H1 (cell line): ENCODE measurements around the gene TATDN2. TPM values are rescaled to one million over a fixed set of nuclear protein-coding genes. Genes with fewer than 3 reads are reported as not detected.

Source experiments
- BRCA1 ChIP-seq: IDR thresholded peaks from 2 replicates; pipeline ENCODE4 v1.6.1; 2012; ENCODE audit warnings: low read depth, low read length, improper control_type of control experiment
- EGR1 ChIP-seq: IDR thresholded peaks from 2 replicates; pipeline ENCODE4 v1.6.1; 2011; ENCODE audit warnings: low read depth, low read length, borderline replicate concordance
- GTF2F1 ChIP-seq: IDR thresholded peaks from 2 replicates; pipeline ENCODE4 v1.6.1; 2012; ENCODE audit warnings: low read depth, low read length, improper control_type of control experiment, borderline replicate concordance
- SIN3A ChIP-seq, 2 experiments: IDR thresholded peaks in 1 of 2; conservative IDR thresholded peaks in 1 of 2; 2 replicates each; pipeline ENCODE4 v1.6.1; 2011 to 2012; ENCODE audit warnings: low read length in 2 of 2, improper control_type of control experiment in 1 of 2, low read depth in 1 of 2, mild to moderate bottlenecking in 1 of 2
- SP2 ChIP-seq: IDR thresholded peaks from 2 replicates; pipeline ENCODE4 v1.6.1; 2012; ENCODE audit warnings: mild to moderate bottlenecking, low read length, inconsistent platforms
- polyA plus RNA-seq, 7 experiments: library from polyadenylated mRNA; depleted of rRNA in 3 of 7; stranded (reverse) in 5 of 7; unstranded in 2 of 7; fragments of >200 nt in 5 of 7; fragments of 200-250 nt in 2 of 7; gene quantifications; 1 replicate in 5 of 7; 2 replicates in 1 of 7; 4 replicates in 1 of 7; pipeline versions ENCODE4 v1.2.1 to v1.2.3, GENCODE V29; 2011 to 2013; ENCODE audit warnings: missing spikeins in 2 of 7, mixed read lengths in 2 of 7
- total RNA-seq: library from RNA; stranded (reverse); fragmentation: NEBNext Ultra II Directional; extraction: Animal tissue kit (Norgen Biotek cat#: 25700); gene quantifications from 2 replicates; pipeline ENCODE4 v1.2.1, GENCODE V29; 2021
- TF ChIP-seq, protein P1 (sequence below): IDR thresholded peaks from 2 replicates; pipeline ENCODE4 v1.6.1; 2012; ENCODE audit warnings: low read length, inconsistent platforms

The TATDN2 gene
- total and polyA plus RNA-seq, 2 of the 8 experiments (the other 6 are each of a cell fraction or from before 2014, with no cell fraction given): 12.1 to 34.8 TPM

DNA sequence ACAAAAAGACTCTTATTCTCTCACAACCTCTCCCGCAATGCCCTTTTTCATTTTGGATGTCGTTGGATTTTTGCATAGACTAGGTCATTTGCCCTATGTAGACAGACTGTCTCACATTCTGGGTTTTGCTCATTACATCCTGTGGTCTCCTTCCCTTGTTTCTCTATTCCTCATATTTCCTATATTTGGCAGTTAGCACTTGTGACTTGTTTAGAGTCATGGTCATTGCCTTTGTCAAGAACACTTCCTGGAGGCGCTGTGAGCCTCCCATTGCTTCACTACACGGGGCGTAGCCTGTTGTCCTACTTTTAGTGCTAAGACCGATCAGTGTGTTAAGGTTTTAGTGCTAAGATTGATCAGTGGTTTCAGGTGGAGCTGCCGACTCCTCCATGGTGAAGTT lies 16.1 kb upstream of the TATDN2 start (continued):
- no peak for TF ChIP-seq GTF2F1
- TF ChIP-seq, protein P1, sequence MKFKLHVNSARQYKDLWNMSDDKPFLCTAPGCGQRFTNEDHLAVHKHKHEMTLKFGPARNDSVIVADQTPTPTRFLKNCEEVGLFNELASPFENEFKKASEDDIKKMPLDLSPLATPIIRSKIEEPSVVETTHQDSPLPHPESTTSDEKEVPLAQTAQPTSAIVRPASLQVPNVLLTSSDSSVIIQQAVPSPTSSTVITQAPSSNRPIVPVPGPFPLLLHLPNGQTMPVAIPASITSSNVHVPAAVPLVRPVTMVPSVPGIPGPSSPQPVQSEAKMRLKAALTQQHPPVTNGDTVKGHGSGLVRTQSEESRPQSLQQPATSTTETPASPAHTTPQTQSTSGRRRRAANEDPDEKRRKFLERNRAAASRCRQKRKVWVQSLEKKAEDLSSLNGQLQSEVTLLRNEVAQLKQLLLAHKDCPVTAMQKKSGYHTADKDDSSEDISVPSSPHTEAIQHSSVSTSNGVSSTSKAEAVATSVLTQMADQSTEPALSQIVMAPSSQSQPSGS: no peak
- TF ChIP-seq SP2: no peak
- no peak for TF ChIP-seq EGR1
- no peak for TF ChIP-seq BRCA1
- no peak for TF ChIP-seq SIN3A (conservative IDR thresholded peaks at IDR 0.05 in 1 of 2, IDR thresholded peaks at IDR 0.05 in 1 of 2; ENCODE audit: low read depth in 1 of 2, low read length in 2 of 2)
